Muscle layer of duodenum (tissue), 2 donors: Measurements from ENCODE around the gene LAMA2.

Experiments
- H3K27ac ChIP-seq: one replicate; pipeline ENCODE4 v1.7.0; 2013; ENCODE audit warnings: mild to moderate bottlenecking, low read length
- H3K27me3 ChIP-seq: one replicate; pipeline ENCODE4 v1.7.0; 2013; ENCODE audit warnings: low read depth, mild to moderate bottlenecking, control low read depth, low read length
- H3K36me3 ChIP-seq, 2 donors: one replicate each; pipeline ENCODE4 v1.7.0; 2013; ENCODE audit warnings: low read length in 2 of 2, control low read depth in 1 of 2, mild to moderate bottlenecking in 1 of 2; ENCODE audit not compliant: insufficient read depth in 2 of 2, control insufficient read depth in 1 of 2
- H3K4me1 ChIP-seq, 2 donors: one replicate each; pipeline ENCODE4 v1.7.0; 2013; ENCODE audit warnings: low read length in 2 of 2, mild to moderate bottlenecking in 2 of 2, control low read depth in 1 of 2, moderate library complexity in 1 of 2; ENCODE audit not compliant: insufficient read depth in 2 of 2, control insufficient read depth in 1 of 2
- H3K4me3 ChIP-seq, 2 donors: one replicate each; pipeline ENCODE4 v1.7.0; 2013; ENCODE audit warnings: low read length in 2 of 2, low read depth in 1 of 2, mild to moderate bottlenecking in 1 of 2
- H3K9me3 ChIP-seq, 2 donors: one replicate each; pipeline ENCODE4 v1.7.0; 2013; ENCODE audit warnings: low read length in 2 of 2, control low read depth in 1 of 2, mild to moderate bottlenecking in 1 of 2; ENCODE audit not compliant: control insufficient read depth in 1 of 2
- donor health status: healthy.

The LAMA2 gene

GRCh38 chr6:129440691-129441090 lies 557.8 kb downstream of the LAMA2 start:
- Histone ChIP-seq H3K4me3 (no peak overlapping the region), H3K27me3 (no peaks in the 10 kb centered on the region), H3K36me3 (no peaks in the 10 kb centered on the region), H3K27ac (no peak overlapping the region), H3K4me1 (no peaks in the 10 kb centered on the region), H3K9me3 (no peaks in the 10 kb centered on the region)

DNA sequence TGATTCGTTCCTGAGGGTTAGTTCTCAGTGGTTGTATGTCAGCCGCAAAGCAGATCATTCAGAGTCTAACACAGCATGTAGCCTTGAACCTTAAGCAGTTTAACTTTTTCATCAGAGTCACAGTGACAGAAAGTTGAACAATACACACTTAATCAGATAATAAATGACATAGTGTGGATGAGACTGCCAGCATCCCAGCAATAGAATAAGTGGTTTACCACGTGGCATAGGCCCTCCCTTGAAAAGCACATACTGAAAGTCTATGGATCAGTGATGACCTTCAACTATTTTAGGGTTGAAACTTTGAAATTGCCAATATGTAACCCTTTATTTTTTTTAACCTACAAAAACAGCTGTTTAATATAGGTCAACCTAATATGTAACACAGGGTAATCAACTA lies 561.7 kb downstream of the LAMA2 start:
- Histone ChIP-seq H3K27me3 (no peaks in the 10 kb centered on the region), H3K9me3 (no peaks in the 10 kb centered on the region), H3K36me3 (no peaks in the 10 kb centered on the region), H3K27ac (no peak overlapping the region), H3K4me3 (no peak overlapping the region), H3K4me1 (no peaks in the 10 kb centered on the region)

- Histone ChIP-seq H3K9me3 (no peaks in the 10 kb centered on the region), H3K36me3 (no peaks in the 10 kb centered on the region), H3K27me3 (no peaks in the 10 kb centered on the region), H3K4me3 (no peak overlapping the region), H3K4me1 (no peaks in the 10 kb centered on the region), H3K27ac (no peak overlapping the region)
Observed at GRCh38 chr6:129446272-129447197, 563.6 kb downstream of the LAMA2 start.

DNA sequence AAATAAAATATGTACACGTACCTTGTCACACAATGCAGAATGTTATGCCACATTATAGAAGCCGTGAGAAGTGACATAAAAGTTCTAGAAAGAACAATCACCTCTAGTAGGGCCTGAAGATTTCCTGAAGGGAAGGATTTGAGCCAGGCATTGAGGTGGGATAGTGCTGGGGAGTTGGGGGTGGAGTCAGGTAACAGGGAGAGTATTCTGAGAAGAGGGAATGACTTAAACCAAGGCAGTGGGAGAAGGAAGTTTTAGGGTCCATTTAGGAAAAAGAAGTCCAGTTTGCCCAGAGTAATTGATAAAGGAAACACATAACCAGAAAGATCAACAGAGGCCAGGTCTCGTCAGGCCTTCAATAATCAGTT lies 564.2 kb downstream of the LAMA2 start:
- Histone ChIP-seq H3K4me1 (no peaks in the 10 kb centered on the region), H3K4me3 (no peak overlapping the region), H3K9me3 (no peaks in the 10 kb centered on the region), H3K27ac (no peak overlapping the region), H3K27me3 (no peaks in the 10 kb centered on the region), H3K36me3 (no peaks in the 10 kb centered on the region)

DNA sequence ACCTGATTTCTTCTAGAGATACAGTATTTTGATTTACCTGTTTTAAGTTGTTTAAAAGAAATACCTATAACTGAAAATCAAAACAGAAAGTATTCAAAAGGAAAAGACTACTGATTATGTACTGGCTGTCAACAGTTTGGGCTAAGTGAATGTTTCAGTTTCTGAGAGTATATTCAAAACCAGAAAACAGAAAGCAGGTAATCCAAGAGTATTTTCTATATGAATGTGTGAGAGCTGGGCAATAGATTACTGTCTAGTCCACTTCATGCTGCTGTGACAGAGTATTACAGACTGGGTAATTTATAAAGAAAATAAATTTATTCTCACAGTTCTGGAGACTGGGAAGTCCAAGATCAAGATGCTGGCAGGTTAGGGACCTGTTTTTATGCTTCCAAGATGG lies 566.0 kb downstream of the LAMA2 start:
- no peaks in the 10 kb centered on the region for H3K9me3 ChIP-seq
- no peak overlapping the region for H3K4me3 ChIP-seq
- H3K4me1 ChIP-seq, result no peaks in the 10 kb centered on the region
- no peak overlapping the region for H3K27ac ChIP-seq
- no peaks in the 10 kb centered on the region for H3K36me3 ChIP-seq
- no peaks in the 10 kb centered on the region for H3K27me3 ChIP-seq

DNA sequence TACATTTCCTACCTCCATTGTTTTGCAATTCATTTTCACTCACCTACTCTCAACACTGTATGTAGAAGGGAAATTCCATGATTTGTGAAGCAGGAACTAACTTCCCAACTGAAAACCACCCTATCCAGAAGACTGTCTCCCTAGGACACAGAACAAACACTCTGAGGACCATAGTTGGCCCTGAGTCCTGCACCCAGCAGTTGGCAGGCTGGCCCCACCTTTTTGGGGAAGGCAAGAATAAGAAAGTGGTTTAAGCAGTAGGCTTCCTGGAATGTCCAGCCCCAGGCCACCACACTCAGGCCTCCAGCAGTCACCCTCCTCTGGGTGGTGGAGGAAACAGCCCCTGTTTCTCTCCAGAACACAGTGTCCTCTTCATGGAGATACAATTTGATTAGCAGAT lies 568.2 kb downstream of the LAMA2 start:
- no peak overlapping the region for H3K4me3 ChIP-seq
- no peaks in the 10 kb centered on the region for H3K4me1 ChIP-seq
- no peaks in the 10 kb centered on the region for H3K9me3 ChIP-seq
- H3K27ac ChIP-seq, result no peak overlapping the region
- peaks cover 0 to 4% of the 10 kb centered on the region in 2 donors for H3K36me3 ChIP-seq
- H3K27me3 ChIP-seq, result no peaks in the 10 kb centered on the region

GRCh38 chr6:129453073-129453472 lies 570.1 kb downstream of the LAMA2 start:
- Histone ChIP-seq H3K9me3 (no peaks in the 10 kb centered on the region), H3K4me3 (no peak overlapping the region), H3K27ac (no peak overlapping the region), H3K36me3 (peaks cover 0 to 7% of the 10 kb centered on the region in 2 donors), H3K27me3 (no peaks in the 10 kb centered on the region), H3K4me1 (no peaks in the 10 kb centered on the region)

GRCh38 chr6:129454488-129454887 lies 571.5 kb downstream of the LAMA2 start:
- no peaks in the 10 kb centered on the region for H3K9me3 ChIP-seq
- peaks cover 0 to 7% of the 10 kb centered on the region in 2 donors for H3K36me3 ChIP-seq
- no peak overlapping the region for H3K27ac ChIP-seq
- no peaks in the 10 kb centered on the region for H3K4me1 ChIP-seq
- H3K27me3 ChIP-seq, result no peaks in the 10 kb centered on the region
- no peak overlapping the region for H3K4me3 ChIP-seq

GRCh38 chr6:129455126-129455769 lies 572.3 kb downstream of the LAMA2 start:
- Histone ChIP-seq H3K36me3 (peaks cover 0 to 7% of the 10 kb centered on the region in 2 donors), H3K27me3 (no peaks in the 10 kb centered on the region), H3K27ac (no peak overlapping the region), H3K4me1 (no peaks in the 10 kb centered on the region), H3K9me3 (no peaks in the 10 kb centered on the region), H3K4me3 (no peak overlapping the region)

DNA sequence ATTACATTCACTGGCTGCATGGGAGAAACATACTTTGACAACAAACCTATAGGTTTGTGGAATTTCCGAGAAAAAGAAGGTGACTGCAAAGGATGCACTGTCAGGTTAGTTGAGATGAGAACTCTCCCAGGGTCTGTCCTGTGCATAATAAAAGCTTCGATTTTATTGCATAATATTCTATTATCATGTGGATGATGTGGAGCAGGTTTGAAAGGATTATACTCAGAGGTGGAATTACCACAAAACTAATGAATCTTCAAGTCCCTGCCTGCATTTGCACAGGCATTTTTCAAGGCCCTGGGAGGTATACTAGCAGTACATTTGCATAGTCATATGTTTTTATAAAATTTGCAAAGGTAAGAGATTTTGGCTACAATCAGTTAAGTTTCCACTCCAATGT lies 577.3 kb downstream of the LAMA2 start:
- Histone ChIP-seq H3K9me3 (no peaks in the 10 kb centered on the region), H3K27me3 (no peaks in the 10 kb centered on the region), H3K36me3 (peaks cover 0 to 3% of the 10 kb centered on the region in 2 donors), H3K27ac (no peak overlapping the region), H3K4me3 (no peak overlapping the region), H3K4me1 (no peaks in the 10 kb centered on the region)

GRCh38 chr6:129469070-129469662 lies 586.2 kb downstream of the LAMA2 start:
- Histone ChIP-seq H3K4me3 (no peak overlapping the region), H3K36me3 (no peaks in the 10 kb centered on the region), H3K27ac (no peak overlapping the region), H3K27me3 (no peaks in the 10 kb centered on the region), H3K9me3 (no peaks in the 10 kb centered on the region), H3K4me1 (no peaks in the 10 kb centered on the region)
